ENCODE data around the gene NHS. TPM values are rescaled to one million over a fixed set of nuclear protein-coding genes. Genes with fewer than 3 reads are reported as not detected.
"Not testable (repeated sequence)": the region's sequence is repeated elsewhere in the genome, so short reads cannot be mapped to it uniquely, and the experiment has no call there.

Gene NHS
- total RNA-seq, 1 donor from 2014 or later: 1.0 TPM

DNA sequence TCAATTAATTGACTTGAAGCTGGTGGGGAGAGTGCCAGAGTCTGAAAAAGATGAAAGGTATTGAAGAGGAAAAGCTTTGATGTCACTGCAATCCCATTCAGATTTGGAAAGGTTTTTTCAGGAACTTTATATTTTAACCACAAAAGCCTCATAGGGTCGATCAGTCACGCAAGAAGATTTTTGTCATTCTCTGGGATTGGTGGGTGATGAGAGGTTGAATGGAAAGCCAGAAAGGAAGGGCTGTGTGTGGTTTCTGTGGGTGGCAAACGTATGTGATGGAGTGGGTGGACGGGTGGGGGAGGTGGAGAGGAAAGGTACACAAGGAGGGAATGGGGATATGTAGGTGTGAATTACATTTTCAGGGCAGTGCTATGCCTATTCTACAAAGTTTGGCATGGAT lies 188.5 kb downstream of the NHS start:
- Histone ChIP-seq H3K9ac (ENCODE audit: low read depth in 1 of 3, low read length in 3 of 3) (no peak overlapping the region), H3K27ac (ENCODE audit: low read depth, low read length) (no peak overlapping the region), H3K4me1 (ENCODE audit: control insufficient read depth in 3 of 3, insufficient read depth in 3 of 3, low read length in 3 of 3) (peaks cover 7 to 18% (median 10%) of the 10 kb centered on the region in 3 donors), H3K36me3 (ENCODE audit: control insufficient read depth in 3 of 3, insufficient read depth in 3 of 3, low read length in 3 of 3) (no peaks in the 10 kb centered on the region), H3K9me3 (ENCODE audit: control insufficient read depth in 3 of 3, low read length in 3 of 3) (no peaks in the 10 kb centered on the region), H3K27me3 (ENCODE audit: control insufficient read depth in 3 of 3, insufficient read depth in 3 of 3, low read length in 3 of 3) (no peaks in the 10 kb centered on the region), H3K4me3 (ENCODE audit: low read length in 3 of 3) (no peak overlapping the region)

DNA sequence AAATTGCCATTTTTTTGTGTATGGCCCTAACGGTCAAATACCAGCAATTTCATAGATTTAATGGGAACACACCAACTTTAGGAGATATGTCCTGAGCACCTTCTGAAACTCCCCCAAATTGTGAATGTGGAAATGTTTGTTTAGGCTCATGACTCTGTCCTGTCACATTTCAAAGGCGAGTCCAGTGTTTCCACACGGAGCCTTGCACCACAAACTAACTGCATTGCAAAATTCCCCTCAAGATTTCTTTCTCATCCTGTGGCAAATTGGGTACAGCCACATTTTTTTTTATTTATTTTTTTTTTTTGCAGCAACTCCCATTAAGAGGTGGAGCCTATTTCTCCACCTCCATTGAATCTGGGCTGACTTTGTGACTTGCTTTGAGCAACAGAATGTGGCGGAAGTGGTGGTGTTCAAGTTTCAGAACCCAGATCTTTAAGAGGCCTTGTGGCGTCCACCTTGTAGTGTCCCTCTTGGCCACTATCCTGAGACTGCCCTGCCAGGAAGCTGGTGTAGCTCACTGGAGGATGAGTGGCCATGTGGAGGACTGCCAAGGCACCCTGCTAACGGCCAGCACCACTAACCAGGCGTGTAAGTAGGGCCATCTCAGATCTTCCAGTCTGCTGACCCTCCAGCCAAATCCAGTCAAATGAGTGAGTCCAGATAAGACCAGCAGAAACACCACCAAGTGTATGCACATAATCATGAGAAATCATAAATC lies 189.8 kb downstream of the NHS start:
- Histone ChIP-seq H3K4me3 (ENCODE audit: low read length in 3 of 3) (no peak overlapping the region), H3K4me1 (ENCODE audit: control insufficient read depth in 3 of 3, insufficient read depth in 3 of 3, low read length in 3 of 3) (peaks cover 2 to 10% (median 7%) of the 10 kb centered on the region in 3 donors), H3K9ac (ENCODE audit: low read depth in 1 of 3, low read length in 3 of 3) (no peak overlapping the region), H3K27ac (ENCODE audit: low read depth, low read length) (no peak overlapping the region), H3K27me3 (ENCODE audit: control insufficient read depth in 3 of 3, insufficient read depth in 3 of 3, low read length in 3 of 3) (no peaks in the 10 kb centered on the region), H3K36me3 (ENCODE audit: control insufficient read depth in 3 of 3, insufficient read depth in 3 of 3, low read length in 3 of 3) (no peaks in the 10 kb centered on the region), H3K9me3 (ENCODE audit: control insufficient read depth in 3 of 3, low read length in 3 of 3) (no peaks in the 10 kb centered on the region)

DNA sequence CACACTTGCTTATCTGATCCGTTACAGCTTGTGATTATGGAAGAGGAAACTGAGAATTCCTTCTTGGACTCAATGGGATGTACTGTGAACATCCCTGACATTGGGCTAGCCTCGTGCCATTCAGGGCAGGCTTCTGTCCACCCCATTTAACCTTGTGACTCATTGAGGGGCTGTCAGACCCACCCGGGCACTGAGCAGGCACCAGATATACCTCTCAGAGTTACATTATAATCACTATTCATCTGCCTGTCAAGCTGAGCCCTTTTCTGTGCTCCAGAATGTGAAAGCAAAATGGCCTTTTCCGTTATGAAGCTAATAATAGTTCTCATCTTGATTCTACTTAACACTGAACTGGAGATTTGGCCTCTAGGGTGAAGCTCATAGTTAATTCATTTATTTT lies 191.7 kb downstream of the NHS start:
- Histone ChIP-seq H3K4me1 (ENCODE audit: control insufficient read depth in 3 of 3, insufficient read depth in 3 of 3, low read length in 3 of 3) (peaks cover 0 to 6% (median 2%) of the 10 kb centered on the region in 3 donors), H3K9ac (ENCODE audit: low read depth in 1 of 3, low read length in 3 of 3) (no peak overlapping the region), H3K4me3 (ENCODE audit: low read length in 3 of 3) (no peak overlapping the region), H3K27me3 (ENCODE audit: control insufficient read depth in 3 of 3, insufficient read depth in 3 of 3, low read length in 3 of 3) (no peaks in the 10 kb centered on the region), H3K36me3 (ENCODE audit: control insufficient read depth in 3 of 3, insufficient read depth in 3 of 3, low read length in 3 of 3) (no peaks in the 10 kb centered on the region), H3K9me3 (ENCODE audit: control insufficient read depth in 3 of 3, low read length in 3 of 3) (no peaks in the 10 kb centered on the region), H3K27ac (ENCODE audit: low read depth, low read length) (no peak overlapping the region)

DNA sequence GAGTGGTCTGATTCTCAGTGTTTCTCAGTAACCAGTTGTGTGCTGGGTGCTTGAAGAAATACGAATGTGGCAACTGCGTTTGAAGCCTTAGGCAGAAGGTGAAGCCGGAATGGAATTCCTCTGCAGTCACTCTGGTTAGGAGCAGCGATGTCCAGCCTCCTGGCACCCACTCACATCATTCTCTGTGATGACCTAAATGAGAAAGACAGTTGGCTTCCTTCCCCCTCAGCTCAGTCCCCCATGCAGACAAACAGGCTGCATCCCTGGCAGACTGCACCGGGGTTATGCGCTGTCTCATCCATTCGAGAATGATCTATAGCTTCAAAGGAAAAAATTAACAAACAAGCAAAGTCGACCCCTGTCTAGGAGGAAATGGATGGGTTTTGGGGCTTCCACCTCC lies 192.2 kb downstream of the NHS start:
- H3K4me3 ChIP-seq (ENCODE audit: low read length in 3 of 3): no peak overlapping the region
- no peak overlapping the region for H3K9ac ChIP-seq (ENCODE audit: low read depth in 1 of 3, low read length in 3 of 3)
- no peak overlapping the region for H3K27ac ChIP-seq (ENCODE audit: low read depth, low read length)
- H3K27me3 ChIP-seq (ENCODE audit: control insufficient read depth in 3 of 3, insufficient read depth in 3 of 3, low read length in 3 of 3): no peaks in the 10 kb centered on the region
- H3K36me3 ChIP-seq (ENCODE audit: control insufficient read depth in 3 of 3, insufficient read depth in 3 of 3, low read length in 3 of 3): no peaks in the 10 kb centered on the region
- H3K4me1 ChIP-seq (ENCODE audit: control insufficient read depth in 3 of 3, insufficient read depth in 3 of 3, low read length in 3 of 3): peaks cover 0 to 6% (median 2%) of the 10 kb centered on the region in 3 donors
- H3K9me3 ChIP-seq (ENCODE audit: control insufficient read depth in 3 of 3, low read length in 3 of 3): no peaks in the 10 kb centered on the region

DNA sequence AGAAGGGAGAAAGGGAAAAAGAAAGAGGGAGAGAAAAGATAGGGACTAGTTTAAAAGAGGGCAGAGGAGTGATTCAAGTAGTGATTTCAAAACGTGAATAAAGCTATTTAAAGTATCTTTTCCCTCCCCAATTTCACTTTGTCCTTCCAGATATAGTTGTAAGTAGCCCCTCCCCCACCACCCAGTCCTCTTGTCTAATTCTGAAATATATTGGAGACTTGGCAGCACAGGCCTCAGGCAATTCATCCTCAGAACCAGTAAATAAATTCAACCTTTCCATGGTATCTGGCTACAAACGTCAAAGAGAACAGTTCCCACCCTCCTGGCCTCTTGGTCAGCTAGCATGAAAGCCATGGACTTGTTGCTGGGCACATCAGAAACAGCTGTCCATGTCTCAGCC lies 192.8 kb downstream of the NHS start:
- H3K9ac ChIP-seq (ENCODE audit: low read depth in 1 of 3, low read length in 3 of 3): no peak overlapping the region
- no peak overlapping the region for H3K27ac ChIP-seq (ENCODE audit: low read depth, low read length)

DNA sequence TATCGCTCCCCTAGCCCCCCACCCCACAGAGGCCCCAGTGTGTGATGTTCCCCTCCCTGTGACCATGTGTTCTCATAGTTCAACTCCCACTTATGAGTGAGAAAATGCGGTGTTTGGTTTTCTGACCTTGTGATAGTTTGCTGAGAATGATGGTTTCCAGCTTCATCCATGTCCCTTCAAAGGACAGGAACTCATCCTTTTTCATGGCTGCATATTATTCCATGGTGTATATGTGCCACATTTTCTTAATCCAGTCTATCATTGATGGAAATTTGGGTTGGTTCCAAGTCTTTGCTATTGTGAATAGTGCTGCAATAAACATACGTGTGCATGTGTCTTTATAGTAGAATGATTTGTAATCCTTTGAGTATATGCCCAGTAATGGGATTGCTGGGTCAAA lies 193.8 kb downstream of the NHS start:
- H3K27ac ChIP-seq (ENCODE audit: low read depth, low read length); H3K9ac ChIP-seq (ENCODE audit: low read depth in 1 of 3, low read length in 3 of 3); H3K36me3 ChIP-seq (ENCODE audit: control insufficient read depth in 3 of 3, insufficient read depth in 3 of 3, low read length in 3 of 3); H3K27me3 ChIP-seq (ENCODE audit: control insufficient read depth in 3 of 3, insufficient read depth in 3 of 3, low read length in 3 of 3); H3K9me3 ChIP-seq (ENCODE audit: control insufficient read depth in 3 of 3, low read length in 3 of 3); H3K4me3 ChIP-seq (ENCODE audit: low read length in 3 of 3); H3K4me1 ChIP-seq (ENCODE audit: control insufficient read depth in 3 of 3, insufficient read depth in 3 of 3, low read length in 3 of 3): not testable (repeated sequence)

More for the DNA sequence above, 192.8 kb downstream of the NHS start:
- Histone ChIP-seq H3K4me3 (ENCODE audit: low read length in 3 of 3) (no peak overlapping the region), H3K9me3 (ENCODE audit: control insufficient read depth in 3 of 3, low read length in 3 of 3) (no peaks in the 10 kb centered on the region), H3K4me1 (ENCODE audit: control insufficient read depth in 3 of 3, insufficient read depth in 3 of 3, low read length in 3 of 3) (peaks cover 0 to 6% (median 2%) of the 10 kb centered on the region in 3 donors), H3K27me3 (ENCODE audit: control insufficient read depth in 3 of 3, insufficient read depth in 3 of 3, low read length in 3 of 3) (no peaks in the 10 kb centered on the region), H3K36me3 (ENCODE audit: control insufficient read depth in 3 of 3, insufficient read depth in 3 of 3, low read length in 3 of 3) (no peaks in the 10 kb centered on the region)

DNA sequence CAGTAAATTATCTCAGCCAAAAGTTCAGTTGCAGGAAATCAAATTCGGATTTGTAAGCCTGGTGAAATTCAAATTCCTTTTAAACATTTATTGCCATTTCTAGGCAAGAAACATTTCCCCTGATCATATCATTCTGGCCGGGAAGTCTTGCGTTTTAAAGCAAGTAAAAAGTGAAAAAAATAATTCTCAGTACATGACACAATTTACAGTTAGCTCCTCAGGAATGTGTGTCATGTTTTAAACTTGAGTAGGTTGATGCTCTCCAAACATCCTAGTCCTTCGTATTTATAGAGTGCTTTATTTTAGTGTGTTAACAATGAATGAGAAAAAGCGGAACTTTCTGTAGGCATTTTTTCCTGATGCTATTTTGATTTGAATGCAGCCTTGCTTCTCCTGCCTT lies 204.0 kb downstream of the NHS start:
- Histone ChIP-seq H3K27me3 (ENCODE audit: control insufficient read depth in 3 of 3, insufficient read depth in 3 of 3, low read length in 3 of 3) (no peaks in the 10 kb centered on the region), H3K4me1 (ENCODE audit: control insufficient read depth in 3 of 3, insufficient read depth in 3 of 3, low read length in 3 of 3) (peaks cover 6 to 10% (median 7%) of the 10 kb centered on the region in 3 donors), H3K9me3 (ENCODE audit: control insufficient read depth in 3 of 3, low read length in 3 of 3) (no peaks in the 10 kb centered on the region), H3K9ac (ENCODE audit: low read depth in 1 of 3, low read length in 3 of 3) (no peak overlapping the region), H3K36me3 (ENCODE audit: control insufficient read depth in 3 of 3, insufficient read depth in 3 of 3, low read length in 3 of 3) (no peaks in the 10 kb centered on the region), H3K4me3 (ENCODE audit: low read length in 3 of 3) (no peak overlapping the region), H3K27ac (ENCODE audit: low read depth, low read length) (no peak overlapping the region)

DNA sequence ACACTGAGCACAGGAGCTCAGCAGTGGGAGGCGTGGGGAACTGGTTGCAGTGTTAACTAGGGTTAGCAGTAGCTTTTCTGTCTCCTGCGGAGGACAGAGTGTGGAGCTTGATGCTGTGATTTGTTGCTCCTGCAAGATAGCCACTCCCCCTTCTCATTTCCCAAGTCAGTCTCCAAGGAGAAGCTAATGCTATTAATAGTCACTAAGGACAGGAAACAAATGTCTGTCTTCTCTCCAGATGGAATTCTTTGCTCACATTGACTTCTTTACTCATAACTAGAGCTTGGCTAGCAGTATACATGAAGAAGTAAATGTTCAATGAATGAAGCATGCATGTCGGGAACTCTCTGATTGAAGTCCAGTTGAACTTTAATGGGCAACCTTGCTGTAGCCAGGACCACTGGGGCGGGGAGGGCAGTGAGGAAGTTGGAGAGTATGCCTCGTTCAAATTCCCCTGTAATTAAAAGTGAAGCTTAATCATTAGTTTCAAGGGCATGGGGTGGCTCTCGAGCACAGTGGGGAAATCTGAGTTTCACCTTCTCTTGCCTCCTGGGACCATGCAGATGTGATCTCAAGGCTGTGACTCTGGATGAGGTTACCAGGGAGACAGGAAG lies 205.6 kb downstream of the NHS start:
- no peak overlapping the region for H3K27ac ChIP-seq (ENCODE audit: low read depth, low read length)
- peaks cover 6 to 10% (median 7%) of the 10 kb centered on the region in 3 donors for H3K4me1 ChIP-seq (ENCODE audit: control insufficient read depth in 3 of 3, insufficient read depth in 3 of 3, low read length in 3 of 3)
- H3K36me3 ChIP-seq (ENCODE audit: control insufficient read depth in 3 of 3, insufficient read depth in 3 of 3, low read length in 3 of 3): no peaks in the 10 kb centered on the region
- H3K27me3 ChIP-seq (ENCODE audit: control insufficient read depth in 3 of 3, insufficient read depth in 3 of 3, low read length in 3 of 3): no peaks in the 10 kb centered on the region
- no peak overlapping the region for H3K9ac ChIP-seq (ENCODE audit: low read depth in 1 of 3, low read length in 3 of 3)
- H3K9me3 ChIP-seq (ENCODE audit: control insufficient read depth in 3 of 3, low read length in 3 of 3): no peaks in the 10 kb centered on the region
- H3K4me3 ChIP-seq (ENCODE audit: low read length in 3 of 3): no peak overlapping the region

DNA sequence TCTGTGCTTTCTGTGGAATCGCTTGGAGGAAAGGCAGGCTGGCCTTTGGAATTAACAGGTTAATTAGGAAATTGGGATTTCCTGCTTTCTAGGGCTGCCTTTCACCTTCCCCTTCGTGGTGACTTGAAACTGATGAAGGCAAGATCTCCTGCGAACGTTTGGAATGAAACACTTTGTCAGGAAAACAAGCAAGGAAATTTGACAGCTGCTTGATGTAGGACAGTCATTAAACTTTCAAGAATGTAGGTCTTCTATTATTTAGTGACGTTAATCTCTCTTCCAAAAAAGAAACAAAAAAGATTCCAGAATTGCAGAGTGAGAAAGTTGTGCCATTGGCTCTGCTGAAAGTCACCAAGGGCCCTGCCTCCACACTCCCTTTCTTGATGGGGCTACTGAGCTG lies 206.6 kb downstream of the NHS start:
- Histone ChIP-seq H3K9ac (ENCODE audit: low read depth in 1 of 3, low read length in 3 of 3) (no peak overlapping the region), H3K4me1 (ENCODE audit: control insufficient read depth in 3 of 3, insufficient read depth in 3 of 3, low read length in 3 of 3) (peaks cover 6 to 10% (median 7%) of the 10 kb centered on the region in 3 donors), H3K27me3 (ENCODE audit: control insufficient read depth in 3 of 3, insufficient read depth in 3 of 3, low read length in 3 of 3) (no peaks in the 10 kb centered on the region), H3K27ac (ENCODE audit: low read depth, low read length) (no peak overlapping the region), H3K36me3 (ENCODE audit: control insufficient read depth in 3 of 3, insufficient read depth in 3 of 3, low read length in 3 of 3) (no peaks in the 10 kb centered on the region), H3K4me3 (ENCODE audit: low read length in 3 of 3) (no peak overlapping the region), H3K9me3 (ENCODE audit: control insufficient read depth in 3 of 3, low read length in 3 of 3) (no peaks in the 10 kb centered on the region)

DNA sequence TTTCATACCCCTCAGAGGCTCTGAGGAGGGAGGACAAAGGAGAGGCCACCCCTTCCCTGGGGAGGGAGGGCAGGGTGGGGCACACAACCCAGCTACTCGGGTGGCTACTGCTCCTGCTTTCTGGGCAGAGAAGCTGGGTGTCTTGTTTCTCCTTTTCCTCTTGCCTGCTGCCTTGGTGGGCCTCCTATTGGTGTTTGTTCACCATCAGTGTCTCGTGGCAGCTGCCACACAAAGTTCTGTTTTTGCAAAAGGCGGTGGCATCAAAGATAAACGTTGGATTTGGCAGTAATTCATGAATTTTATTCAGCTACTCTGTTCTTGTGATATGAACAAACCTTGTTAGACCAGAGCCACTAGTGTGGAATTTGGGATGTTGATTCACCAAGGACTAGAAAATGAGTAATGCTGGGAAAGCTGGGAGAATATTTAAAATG lies 209.3 kb downstream of the NHS start:
- no peaks in the 10 kb centered on the region for H3K27me3 ChIP-seq (ENCODE audit: control insufficient read depth in 3 of 3, insufficient read depth in 3 of 3, low read length in 3 of 3)
- peaks cover 6 to 10% (median 7%) of the 10 kb centered on the region in 3 donors for H3K4me1 ChIP-seq (ENCODE audit: control insufficient read depth in 3 of 3, insufficient read depth in 3 of 3, low read length in 3 of 3)
- H3K4me3 ChIP-seq (ENCODE audit: low read length in 3 of 3): no peak overlapping the region
- no peaks in the 10 kb centered on the region for H3K9me3 ChIP-seq (ENCODE audit: control insufficient read depth in 3 of 3, low read length in 3 of 3)
- no peak overlapping the region for H3K27ac ChIP-seq (ENCODE audit: low read depth, low read length)
- H3K36me3 ChIP-seq (ENCODE audit: control insufficient read depth in 3 of 3, insufficient read depth in 3 of 3, low read length in 3 of 3): no peaks in the 10 kb centered on the region
- no peak overlapping the region for H3K9ac ChIP-seq (ENCODE audit: low read depth in 1 of 3, low read length in 3 of 3)
